HG03342 (cell line): ENCODE results near the gene COL20A1.
"Not testable (repeated sequence)": the region's sequence is repeated elsewhere in the genome, so short reads cannot be mapped to it uniquely, and the experiment has no call there.

Experiments used
- ATAC-seq: cut with Tn5 transposase; IDR thresholded peaks from one replicate; pipeline ENCODE4 v1.9.1; 2021; ENCODE audit warnings: mild to moderate bottlenecking, moderate library complexity; ENCODE audit not compliant: unreplicated experiment

COL20A1 gene

DNA sequence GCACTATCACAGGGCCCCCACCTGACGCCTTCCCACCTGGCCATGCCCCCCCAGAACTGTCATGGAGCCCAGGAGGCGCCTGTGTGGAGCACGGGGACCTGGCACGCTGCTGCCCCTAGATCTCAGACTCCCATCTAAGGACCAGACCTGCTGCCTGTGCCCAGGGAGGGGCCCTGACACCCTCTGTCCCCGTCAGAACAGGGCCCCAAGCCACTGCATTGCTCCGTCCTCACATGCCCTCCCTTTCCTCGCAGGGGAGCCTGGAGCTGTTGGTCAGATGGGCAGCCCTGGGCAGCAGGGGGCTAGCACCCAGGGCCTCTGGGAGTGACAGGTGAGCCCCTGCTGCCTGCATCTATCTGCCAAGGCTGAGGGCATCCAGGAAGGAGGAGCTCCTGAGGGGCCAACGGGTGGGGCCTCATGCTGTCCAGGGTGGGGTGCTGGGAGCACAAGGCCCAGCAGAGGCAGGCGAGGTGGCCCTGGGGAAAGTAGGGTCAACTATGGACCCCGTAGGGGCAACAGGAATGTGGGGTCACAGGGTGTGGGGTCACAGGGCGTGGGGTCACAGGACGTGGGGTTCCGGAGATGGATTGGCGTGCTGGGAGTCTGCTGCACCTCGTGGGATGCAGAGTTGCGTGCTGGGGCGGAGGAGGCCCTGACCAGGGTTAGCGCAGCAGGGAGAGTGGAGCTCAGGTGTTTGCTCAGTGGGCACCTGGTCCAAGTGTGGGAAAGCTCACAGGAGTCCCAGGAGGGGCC is 36.5 kb downstream of the COL20A1 start:
- no peak for ATAC-seq

DNA sequence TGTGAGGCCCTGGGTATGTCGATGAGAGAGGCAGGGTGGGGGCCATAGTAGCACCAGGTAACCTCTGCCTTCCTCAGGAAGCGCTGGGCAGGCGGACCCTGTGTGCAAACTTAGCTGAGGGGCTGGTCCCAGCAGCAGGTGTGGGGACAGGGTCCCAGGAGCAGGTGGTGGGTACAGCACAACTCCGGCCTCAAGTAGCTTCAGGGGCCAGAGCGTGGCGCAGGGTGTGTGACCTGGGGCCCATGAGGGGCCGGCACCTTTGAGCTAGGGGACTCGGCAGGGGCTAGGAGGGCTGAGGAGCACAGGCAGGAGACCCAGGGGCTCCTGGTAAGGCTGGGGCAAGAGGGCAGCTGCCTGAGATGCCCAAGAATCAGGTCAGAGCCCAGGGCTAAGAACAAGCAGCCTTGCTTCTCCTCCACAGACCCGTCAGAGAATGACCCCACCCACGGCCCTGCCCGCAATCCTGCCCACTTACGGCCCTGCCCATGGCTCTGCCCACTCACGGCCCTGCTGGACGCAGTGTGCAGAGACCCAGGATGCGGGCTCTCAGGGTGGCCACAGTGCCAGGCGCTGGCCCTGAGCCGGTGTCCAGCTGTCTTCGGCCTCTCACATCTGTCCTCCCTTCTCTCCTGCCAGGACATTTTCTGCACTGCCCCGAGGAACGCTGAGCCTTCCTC is 37.2 kb downstream of the COL20A1 start:
- ATAC-seq = no peak

DNA sequence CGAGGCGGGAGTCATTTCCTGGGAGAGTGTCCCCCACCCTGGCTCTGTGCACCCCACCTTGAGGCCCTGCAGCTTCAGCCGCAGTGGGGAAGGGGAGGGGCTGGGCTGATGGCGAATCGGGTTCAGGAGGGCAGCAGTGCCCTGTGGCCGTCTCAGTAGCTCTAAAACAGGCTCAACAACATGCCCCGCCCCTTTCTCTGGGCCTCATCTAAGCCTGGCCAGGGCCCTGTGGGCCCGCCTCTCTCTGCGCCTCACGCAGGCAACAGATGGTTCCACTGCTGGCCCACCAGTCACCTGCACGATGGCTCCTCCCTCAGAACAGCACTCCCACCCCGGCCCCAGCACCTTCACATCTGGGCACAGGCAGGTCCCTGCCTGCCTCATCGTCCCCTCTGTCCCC is 38.0 kb downstream of the COL20A1 start:
- ATAC-seq = no peak

DNA sequence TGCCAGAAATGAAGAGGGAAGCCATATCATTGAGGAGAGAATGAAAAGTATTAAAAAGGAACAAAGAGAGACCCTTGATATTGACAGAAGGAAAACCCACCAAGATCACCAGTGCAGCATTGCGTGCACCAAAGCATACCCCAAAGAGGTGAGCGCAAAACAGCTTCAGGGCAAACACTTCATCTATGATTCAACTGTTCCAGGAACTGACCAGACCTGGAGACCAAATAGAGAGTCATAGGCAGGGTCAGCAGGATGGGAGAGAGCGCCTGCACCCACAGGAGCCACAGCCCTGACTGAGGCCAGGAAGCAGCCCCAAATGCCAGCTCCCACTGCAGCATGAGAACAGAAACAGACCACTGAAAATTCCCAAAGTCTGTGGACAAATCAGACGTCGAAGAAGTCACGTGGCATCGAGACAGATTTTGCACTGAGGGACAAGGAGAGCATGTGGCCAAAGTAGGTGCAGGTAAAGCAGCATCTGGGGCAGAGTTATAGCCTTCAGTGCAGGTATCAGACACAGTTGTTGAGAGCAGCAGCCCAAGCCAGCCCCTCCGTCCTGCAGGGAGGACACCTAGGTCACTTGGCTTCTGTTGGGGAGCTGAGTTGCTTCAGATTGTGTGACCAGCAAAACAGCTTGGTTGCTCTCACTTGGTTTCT is 38.9 kb downstream of the COL20A1 start:
- no peak for ATAC-seq

DNA sequence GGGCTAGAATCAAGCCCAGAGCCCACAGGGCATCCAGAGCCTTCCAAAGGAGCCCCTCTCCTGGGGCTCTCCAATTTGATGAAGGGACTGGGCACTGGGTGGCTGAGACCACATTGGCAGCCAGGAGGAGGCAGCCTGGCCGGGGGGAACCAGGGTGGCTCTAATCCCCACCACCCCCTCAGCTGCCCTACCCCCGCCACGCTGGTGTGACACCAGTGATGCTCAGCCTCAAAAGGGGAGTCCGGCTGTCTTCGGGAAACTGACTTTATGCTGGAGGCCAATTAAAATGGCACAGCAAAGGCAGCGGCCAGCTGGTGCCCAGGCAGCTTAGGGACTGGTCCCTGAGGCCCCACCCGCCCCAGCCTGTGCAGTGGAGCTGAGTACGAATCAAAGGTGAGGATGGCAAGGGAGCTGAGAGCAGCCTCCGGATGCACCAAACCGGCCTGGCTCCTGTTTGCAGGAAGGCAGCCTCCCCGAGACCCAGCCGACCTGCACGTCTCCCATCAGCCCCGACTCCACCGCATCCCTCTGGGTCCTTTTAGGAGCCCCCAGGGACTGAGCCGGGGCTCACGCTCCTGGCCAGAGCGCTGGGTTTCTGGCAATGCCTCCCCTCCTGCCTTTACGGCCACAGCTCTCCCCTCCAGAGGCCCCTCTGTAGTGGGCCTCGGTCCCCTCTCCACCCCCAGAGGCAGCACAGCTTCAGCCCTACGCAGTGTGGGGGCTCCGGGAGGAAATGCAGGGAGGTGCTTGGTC is 39.7 kb downstream of the COL20A1 start:
- no peak for ATAC-seq

DNA sequence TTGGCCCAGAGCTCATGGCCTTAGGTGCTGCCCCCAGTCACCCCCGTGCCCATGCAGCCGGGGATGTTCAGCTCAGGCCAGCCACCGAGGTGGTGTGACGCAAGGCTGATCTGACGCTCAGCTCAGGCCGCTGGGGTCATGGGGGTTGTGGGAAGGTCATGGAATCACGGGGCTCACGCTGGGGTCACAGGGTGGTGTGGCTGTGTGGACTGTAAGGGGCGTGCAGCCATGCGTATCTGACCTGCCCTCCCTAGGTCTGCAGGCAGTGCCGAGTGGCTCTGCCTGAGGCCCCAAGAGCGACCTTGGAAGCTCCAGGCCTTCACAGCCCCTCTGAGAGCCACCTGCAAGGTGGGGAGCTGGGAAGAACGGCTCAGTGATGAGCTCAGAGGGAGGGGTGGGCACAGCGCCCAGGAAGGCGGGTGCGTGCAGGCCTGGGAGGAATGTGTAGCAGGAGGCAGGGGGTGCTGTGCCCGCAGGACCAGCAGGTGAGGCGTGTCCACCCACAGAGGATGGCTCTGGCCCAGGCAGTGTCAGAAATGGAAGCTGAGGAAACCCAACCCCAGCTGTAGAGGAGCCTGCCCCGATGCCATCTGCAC is 40.4 kb downstream of the COL20A1 start:
- ATAC-seq = no peak

DNA sequence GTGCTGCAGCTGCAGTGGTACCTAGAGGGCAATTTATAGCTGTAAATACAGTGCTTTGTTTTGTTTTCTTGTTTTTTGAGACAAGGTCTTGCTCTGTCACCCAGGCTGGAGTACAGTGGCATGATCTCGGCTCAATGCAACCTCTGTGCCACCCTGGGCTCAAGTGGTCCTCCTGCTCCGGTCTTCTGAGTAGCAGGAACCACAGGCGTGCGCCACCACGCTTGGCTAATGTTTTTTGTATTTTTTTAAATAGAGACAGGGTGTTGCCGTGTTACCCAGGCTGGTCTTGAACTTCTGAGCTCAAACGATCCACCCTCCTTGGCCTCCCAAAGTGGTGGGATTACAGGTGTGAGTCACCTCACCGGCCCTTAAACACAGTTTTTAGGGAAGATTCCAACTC is 41.4 kb downstream of the COL20A1 start:
- no peak for ATAC-seq

DNA sequence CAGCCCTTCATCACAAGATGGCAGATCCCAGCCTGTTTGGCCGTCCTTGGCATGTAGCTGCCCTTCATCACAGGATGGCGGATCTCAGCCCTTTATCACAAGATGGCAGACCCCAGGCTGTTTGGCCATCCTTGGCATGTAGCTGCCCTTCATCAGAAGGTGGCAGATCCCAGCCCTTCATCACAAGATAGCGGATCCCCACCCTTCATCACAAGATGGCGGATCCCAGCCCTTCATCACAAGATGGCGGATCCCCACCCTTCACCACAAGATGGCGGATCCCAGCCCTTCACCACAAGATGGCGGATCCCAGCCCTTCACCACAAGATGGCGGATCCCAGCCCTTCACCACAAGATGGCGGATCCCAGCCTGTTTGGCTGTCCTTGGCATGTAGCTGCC is 42.1 kb downstream of the COL20A1 start:
- not testable (repeated sequence) for ATAC-seq

DNA sequence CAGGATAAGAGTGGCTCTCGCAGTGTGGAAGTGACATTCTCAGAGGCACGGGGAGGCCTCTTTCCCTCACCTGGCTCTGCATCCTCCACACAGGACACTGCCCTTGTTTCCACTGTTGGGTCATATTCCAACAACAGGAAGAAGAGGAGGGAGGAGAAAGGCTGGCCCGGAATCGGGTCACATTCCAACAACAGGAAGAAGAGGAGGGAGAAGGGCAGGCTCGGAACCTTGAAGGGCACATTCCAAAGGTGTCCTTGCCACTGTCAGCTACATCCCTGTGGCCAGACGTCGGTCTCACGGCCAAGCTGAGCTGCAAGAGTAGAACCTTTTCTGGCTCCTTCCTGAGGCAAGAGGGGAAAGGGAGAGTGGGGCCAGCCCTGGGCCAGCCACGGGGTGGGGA is 42.7 kb downstream of the COL20A1 start:
- ATAC-seq = no peak

DNA sequence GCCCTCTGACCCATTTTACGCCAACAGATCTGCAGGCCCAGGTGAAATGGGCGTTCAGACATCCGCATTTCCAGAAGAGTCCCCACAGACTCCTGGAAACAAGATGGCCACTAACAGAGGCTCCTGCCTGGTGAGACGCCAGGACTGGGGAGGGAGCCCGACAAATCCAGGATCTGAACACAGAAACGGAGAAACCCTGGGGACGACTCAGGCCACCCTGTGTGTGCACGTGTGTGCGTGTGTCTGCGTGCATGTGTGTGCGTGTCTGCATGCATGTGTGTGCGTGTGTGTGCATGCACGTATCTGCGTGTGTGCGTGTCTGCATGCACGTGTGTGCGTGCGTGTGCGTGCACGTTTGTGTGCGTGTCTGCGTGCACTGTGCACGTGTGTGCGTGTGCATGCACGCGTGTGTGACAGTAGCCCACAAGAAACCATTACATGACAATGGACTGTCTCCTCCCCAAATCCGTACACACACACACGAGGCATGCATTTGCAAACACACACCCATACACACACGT is 43.3 kb downstream of the COL20A1 start:
- no peak for ATAC-seq

DNA sequence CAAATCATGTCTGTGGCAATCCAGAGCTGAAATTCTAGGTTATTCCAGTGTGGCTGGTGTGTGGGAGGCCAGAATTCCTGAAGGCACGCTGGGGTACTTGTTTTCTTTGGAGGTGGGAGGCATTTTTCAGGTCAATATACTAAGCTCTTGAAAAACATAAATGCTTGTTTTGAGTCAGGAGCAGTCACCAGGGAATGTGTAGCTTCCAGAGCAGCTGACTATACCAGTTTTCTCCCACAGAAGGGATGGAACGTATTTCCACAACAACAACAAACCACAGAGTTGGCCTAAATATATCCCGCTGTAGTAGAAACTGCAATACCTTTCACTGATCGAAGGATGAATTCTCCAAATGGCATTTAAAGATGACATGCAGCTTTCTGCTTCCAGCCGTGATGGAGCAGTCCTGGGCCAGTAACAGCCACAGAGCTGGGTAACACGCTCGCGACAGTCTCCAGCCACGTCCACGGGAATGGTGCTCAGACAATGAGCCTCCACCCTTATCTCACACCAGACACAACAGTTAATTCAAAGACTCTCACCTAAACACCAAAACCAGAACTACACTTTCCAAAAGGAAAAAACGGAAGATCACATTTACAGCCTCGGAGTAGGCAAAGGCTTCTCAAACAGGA is 44.9 kb downstream of the COL20A1 start:
- no peak for ATAC-seq

DNA sequence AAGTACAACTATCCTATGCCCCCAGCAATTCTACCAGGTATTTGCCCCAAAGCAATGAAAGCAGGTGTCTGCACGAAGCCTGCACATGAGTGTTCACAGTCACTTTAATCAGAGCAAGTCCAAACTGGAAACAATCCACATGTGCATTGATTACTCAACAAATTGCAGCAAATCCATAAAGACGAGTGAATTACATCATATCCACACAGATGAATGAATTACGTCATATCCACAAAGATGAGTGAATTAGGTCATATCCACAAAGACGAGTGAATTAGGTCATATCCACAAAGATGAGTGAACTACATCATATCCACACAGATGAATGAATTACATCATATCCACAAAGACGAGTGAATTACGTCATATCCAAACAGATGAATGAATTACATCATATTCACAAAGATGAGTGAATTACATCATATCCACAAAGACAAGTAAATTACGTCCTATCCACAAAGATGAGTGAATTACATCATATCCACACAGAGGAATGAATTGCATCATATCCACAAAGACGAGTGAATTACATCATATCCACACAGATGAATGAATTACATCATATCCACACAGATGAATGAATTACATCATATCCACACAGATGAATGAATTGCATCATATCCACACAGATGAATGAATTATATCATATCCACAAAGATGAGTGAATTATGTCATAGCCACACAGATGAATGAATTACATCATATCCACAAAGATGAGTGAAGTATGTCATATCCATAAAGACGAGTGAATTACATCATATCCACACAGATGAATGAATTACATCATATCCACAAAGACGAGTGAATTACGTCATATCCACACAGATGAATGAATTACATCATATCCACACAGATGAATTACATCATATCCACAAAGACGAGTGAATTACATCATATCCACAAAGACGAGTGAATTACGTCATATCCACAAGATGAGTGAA is 46.4 kb downstream of the COL20A1 start:
- not testable (repeated sequence) for ATAC-seq

DNA sequence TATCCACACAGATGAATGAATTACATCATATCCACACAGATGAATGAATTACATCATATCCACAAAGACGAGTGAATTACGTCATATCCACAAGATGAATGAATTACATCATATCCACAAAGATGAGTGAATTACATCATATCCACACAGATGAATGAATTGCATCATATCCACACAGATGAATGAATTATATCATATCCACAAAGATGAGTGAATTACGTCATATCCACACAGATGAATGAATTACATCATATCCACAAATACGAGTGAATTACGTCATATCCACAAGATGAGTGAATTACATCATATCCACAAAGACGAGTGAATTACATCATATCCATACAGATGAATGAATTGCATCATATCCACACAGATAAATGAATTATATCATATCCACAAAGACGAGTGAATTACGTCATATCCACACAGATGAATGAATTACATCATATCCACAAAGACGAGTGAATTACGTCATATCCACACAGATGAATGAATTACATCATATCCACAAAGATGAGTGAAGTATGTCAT is 47.2 kb downstream of the COL20A1 start:
- ATAC-seq = not testable (repeated sequence)

DNA sequence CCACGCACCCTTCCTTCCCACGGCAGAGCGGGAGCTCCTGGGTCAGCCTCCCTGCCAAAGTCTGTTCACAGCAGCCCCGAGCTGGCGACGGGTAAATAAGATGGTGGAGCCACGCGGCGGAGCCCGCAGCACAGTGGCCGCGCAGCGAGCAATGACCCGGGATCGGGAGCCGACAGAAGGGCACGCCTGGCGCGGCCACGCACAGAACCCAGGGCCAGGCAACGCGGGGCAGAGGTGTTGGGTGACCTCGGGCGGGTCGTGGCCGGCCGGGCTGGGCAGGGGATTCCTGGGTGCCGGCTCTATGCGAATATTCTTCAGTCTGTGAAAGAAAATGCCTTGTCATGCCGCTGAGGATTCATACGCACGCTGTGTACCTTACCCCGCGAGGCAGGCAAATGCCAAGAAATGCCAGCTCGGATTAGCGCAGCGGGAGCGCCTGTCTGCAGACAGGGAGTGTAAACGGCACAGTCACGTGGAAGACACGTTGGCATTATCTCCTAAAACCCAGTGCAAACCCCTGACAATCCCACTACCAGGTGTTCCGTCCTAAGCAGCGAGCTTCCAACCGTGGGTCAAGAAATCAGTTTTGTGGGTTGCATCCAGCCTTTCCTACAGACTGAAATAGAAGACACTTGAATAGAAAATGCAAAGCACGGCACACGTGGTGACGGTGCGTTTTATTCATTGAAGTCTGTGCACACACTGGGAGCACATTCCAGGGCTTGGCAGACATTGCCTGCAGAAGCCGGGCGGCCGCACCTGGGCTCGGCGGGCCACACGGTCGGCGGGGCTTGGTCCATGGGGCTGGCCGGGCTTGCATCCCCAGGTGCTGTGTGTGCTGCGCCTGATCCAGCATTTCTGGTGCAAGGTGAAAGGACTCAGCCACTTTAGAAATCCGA is 49.8 kb downstream of the COL20A1 start:
- ATAC-seq = no peak

DNA sequence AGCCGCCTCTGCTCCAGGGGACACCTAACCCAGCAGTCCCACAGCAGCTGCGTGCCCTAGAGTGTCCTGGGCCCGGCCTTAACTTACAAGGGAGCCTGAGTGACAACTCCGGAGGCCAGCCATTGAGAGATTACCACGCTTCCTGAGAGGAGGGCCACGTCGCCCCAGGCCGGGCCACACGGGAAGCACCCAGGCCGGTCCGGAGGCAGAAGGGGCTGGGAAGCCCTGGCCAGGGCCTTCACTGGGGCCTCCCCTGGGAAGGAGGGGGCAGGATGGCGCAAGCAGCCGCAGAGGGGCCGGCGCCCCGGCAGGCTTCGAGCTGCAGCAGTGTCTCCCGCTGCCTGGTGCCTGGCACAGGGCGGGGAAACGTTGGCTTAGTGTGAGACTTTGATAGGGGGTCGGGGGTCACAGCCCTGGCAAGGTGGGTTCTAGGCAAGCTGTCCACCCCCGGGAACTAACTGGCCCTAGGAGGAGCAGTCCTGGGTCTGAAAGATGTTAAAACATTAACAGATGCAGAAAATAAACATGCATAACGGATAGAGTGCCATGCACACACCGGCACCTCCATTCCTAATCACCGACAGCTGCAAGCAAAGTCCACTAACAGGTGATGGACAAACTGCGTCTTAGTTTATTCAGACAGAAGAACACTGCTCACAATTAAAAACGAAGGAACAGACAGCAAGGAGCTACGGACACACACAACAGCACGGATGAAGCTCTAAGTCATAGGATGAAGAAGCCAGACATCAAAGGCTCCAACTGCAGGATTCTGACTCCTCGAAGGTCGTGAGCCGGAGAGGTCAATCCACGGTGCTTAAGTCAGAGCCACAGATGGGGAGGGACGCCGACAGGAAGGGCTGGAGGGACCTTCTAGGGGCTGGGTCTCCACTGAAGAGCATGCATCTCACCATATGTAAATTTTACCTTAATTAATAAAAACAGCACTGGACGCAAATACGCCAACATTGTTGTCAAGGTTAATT is 50.8 kb downstream of the COL20A1 start:
- no peak for ATAC-seq

DNA sequence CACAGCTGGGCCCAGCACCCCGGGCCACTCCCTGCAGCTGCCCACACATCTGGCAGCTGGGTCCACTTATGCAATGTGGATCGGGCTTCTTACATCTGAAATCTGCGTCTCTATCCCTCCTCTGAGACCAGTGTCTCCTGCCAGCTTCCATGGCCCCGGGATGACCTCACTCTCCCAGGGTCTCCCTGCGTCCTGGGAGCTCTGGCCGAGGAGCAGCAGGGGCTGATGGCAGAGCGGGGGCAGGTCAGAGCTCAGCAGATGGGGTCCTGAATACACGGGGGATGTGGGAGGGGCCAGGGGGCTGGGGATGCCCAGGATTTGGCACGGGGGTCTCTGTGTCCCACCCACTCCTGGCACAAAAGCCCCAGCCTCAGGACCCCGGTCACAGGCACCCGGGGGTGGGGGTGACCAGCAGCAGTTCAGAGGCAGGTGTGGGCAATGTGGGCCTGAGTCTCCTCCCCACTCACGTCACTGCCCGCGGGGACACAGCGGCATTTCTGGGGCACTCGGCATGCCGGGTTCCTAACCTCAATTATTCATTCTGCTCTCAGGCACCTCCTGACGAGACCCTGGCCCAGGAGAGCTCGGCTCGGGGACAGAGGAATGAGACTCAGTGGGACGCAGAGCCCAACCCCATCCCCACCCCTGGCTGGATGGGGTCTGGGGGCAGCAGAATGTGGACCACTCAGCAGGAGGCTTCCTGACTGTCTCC is 51.8 kb downstream of the COL20A1 start:
- no peak for ATAC-seq
